ENCODE results near the gene FHIP1A.
"Not testable (repeated sequence)": the region's sequence is repeated elsewhere in the genome, so short reads cannot be mapped to it uniquely, and the experiment has no call there.

The FHIP1A gene

DNA sequence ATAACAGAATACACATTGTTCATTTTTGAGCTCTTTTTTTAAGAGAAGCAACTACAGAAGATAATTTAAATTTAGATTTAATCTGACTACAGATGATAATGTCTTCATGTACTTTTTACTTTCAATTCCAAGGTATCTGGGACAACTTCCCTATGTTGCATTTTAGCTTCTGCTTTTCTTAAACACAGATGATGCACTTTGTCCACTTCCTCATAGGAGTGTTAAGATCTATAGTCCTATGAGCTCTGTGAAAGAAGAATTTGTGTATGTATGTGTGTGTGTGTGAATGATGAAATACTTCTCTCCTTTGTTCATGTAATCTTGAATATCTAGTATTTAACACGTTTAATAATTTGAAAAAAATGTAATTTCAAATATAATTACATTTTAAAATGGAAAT lies 5.3 kb upstream of the FHIP1A start:
- Histone ChIP-seq H3K27ac (ENCODE audit: low read length, poor library complexity, severe bottlenecking) (no peak overlapping the region), H3K4ac (ENCODE audit: low read depth in 1 of 2, low read length in 2 of 2) (no peak overlapping the region), H3K9ac (ENCODE audit: low read length) (no peak overlapping the region), H2BK15ac (ENCODE audit: low read depth, poor library complexity, severe bottlenecking) (no peak overlapping the region), H3K79me1 (replicated peaks; ENCODE audit: low read length, poor library complexity, severe bottlenecking) (no peaks in the 10 kb centered on the region), H4K8ac (ENCODE audit: low read length) (no peak overlapping the region), H3K4me3 (ENCODE audit: insufficient read depth in 1 of 2, low read depth in 1 of 2, low read length in 2 of 2) (no peak overlapping the region), H3K4me2 (ENCODE audit: low read length, poor library complexity, severe bottlenecking) (no peak overlapping the region), H2BK12ac (ENCODE audit: low read length in 2 of 2) (no peak overlapping the region), H2AFZ (ENCODE audit: low read depth, low read length) (no peak overlapping the region), H3K14ac (ENCODE audit: low read length in 2 of 2) (no peak overlapping the region), H2AK5ac (ENCODE audit: low read length, severe bottlenecking) (no peak overlapping the region), H3K18ac (ENCODE audit: low read depth in 1 of 2, low read length in 2 of 2) (no peak overlapping the region), H3K36me3 (ENCODE audit: control insufficient read depth in 1 of 2, insufficient read depth in 2 of 2, low read depth in 1 of 2, low read length in 2 of 2) (no peaks in the 10 kb centered on the region), H3K4me1 (ENCODE audit: control insufficient read depth, insufficient read depth, low read depth, low read length) (peaks cover 6% of the 10 kb centered on the region), H3K27me3 (ENCODE audit: control insufficient read depth in 1 of 2, insufficient read depth in 1 of 2, low read length in 2 of 2) (peaks cover 0 to 17% of the 10 kb centered on the region in 2 experiments), H2BK120ac (ENCODE audit: low read depth, low read length) (no peak overlapping the region), H3K9me3 (ENCODE audit: control insufficient read depth, low read length) (no peaks in the 10 kb centered on the region), H2BK5ac (ENCODE audit: low read depth, low read length, poor library complexity, severe bottlenecking) (no peak overlapping the region), H4K91ac (ENCODE audit: low read length) (no peak overlapping the region), H3K23ac (ENCODE audit: low read length in 2 of 2) (no peak overlapping the region)
- no peak for DNase-seq
- WGBS = no CpG with 5 or more reads among the region's 1 CpG

DNA sequence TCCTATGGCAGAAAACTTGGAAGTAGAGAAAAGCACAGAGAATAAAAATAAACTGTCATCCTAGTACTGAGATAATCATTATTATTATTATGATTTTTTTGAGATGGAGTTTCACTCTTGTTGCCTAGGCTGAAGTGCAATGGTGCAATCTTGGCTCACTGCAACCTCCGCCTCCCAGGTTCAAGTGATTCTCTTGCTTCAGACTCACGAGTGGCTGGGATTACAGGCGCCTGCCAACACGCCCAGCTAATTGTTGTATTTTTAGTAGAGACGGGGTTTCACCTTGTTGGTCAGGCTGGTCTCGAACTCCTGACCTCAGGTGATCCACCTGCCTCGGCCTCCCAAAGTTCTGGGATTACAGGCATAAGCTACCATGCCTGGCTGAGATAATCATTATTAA lies 4.2 kb upstream of the FHIP1A start:
- not testable (repeated sequence) for H2AK5ac ChIP-seq (ENCODE audit: low read length, severe bottlenecking); H3K79me1 ChIP-seq (replicated peaks; ENCODE audit: low read length, poor library complexity, severe bottlenecking); H3K18ac ChIP-seq (ENCODE audit: low read depth in 1 of 2, low read length in 2 of 2); H2BK120ac ChIP-seq (ENCODE audit: low read depth, low read length); H3K23ac ChIP-seq (ENCODE audit: low read length in 2 of 2); H3K4ac ChIP-seq (ENCODE audit: low read depth in 1 of 2, low read length in 2 of 2); H2BK5ac ChIP-seq (ENCODE audit: low read depth, low read length, poor library complexity, severe bottlenecking); H3K4me2 ChIP-seq (ENCODE audit: low read length, poor library complexity, severe bottlenecking); H3K36me3 ChIP-seq (ENCODE audit: control insufficient read depth in 1 of 2, insufficient read depth in 2 of 2, low read depth in 1 of 2, low read length in 2 of 2); H3K14ac ChIP-seq (ENCODE audit: low read length in 2 of 2); H4K8ac ChIP-seq (ENCODE audit: low read length); H3K4me1 ChIP-seq (ENCODE audit: control insufficient read depth, insufficient read depth, low read depth, low read length); H3K9ac ChIP-seq (ENCODE audit: low read length); H2AFZ ChIP-seq (ENCODE audit: low read depth, low read length); DNase-seq; H3K9me3 ChIP-seq (ENCODE audit: control insufficient read depth, low read length); H3K27ac ChIP-seq (ENCODE audit: low read length, poor library complexity, severe bottlenecking); H2BK15ac ChIP-seq (ENCODE audit: low read depth, poor library complexity, severe bottlenecking); H2BK12ac ChIP-seq (ENCODE audit: low read length in 2 of 2); H3K4me3 ChIP-seq (ENCODE audit: insufficient read depth in 1 of 2, low read depth in 1 of 2, low read length in 2 of 2); H4K91ac ChIP-seq (ENCODE audit: low read length)
- WGBS = 97% methylated on average over 5 of the region's 7 CpGs
- peaks cover 0 to 24% of the 10 kb centered on the region in 2 experiments for H3K27me3 ChIP-seq (ENCODE audit: control insufficient read depth in 1 of 2, insufficient read depth in 1 of 2, low read length in 2 of 2)

DNA sequence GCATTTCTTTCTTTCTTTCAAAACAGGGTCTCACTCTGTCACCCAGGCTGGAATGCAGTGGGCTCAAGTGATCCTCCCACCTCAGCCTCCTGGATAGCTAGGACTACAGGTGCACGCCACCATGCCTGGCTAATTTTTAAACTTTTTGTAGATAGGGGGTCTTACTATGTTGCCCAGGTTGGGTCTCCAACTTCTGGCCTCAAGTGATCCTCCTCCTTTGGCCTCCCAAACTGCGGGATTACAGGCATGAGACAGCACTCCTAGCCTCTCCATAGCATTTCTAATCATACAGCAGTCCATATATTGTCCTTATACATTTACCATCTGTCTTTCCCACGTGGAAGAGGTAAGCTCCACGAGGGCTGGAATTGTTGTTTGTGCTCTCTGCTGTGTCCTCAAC lies 2.0 kb upstream of the FHIP1A start:
- Histone ChIP-seq H3K23ac (ENCODE audit: low read length in 2 of 2) (no peak overlapping the region), H2BK15ac (ENCODE audit: low read depth, poor library complexity, severe bottlenecking) (no peak overlapping the region), H3K14ac (ENCODE audit: low read length in 2 of 2) (no peak overlapping the region), H3K79me1 (replicated peaks; ENCODE audit: low read length, poor library complexity, severe bottlenecking) (peaks cover 2% of the 10 kb centered on the region), H3K27ac (ENCODE audit: low read length, poor library complexity, severe bottlenecking) (no peak overlapping the region), H3K4ac (ENCODE audit: low read depth in 1 of 2, low read length in 2 of 2) (no peak overlapping the region), H3K4me1 (ENCODE audit: control insufficient read depth, insufficient read depth, low read depth, low read length) (peaks cover 13% of the 10 kb centered on the region), H3K9ac (ENCODE audit: low read length) (no peak overlapping the region), H2BK12ac (ENCODE audit: low read length in 2 of 2) (no peak overlapping the region), H4K91ac (ENCODE audit: low read length) (no peak overlapping the region), H2BK5ac (ENCODE audit: low read depth, low read length, poor library complexity, severe bottlenecking) (no peak overlapping the region), H3K27me3 (ENCODE audit: control insufficient read depth in 1 of 2, insufficient read depth in 1 of 2, low read length in 2 of 2) (peaks cover 0 to 32% of the 10 kb centered on the region in 2 experiments), H2BK120ac (ENCODE audit: low read depth, low read length) (no peak overlapping the region), H3K4me3 (ENCODE audit: insufficient read depth in 1 of 2, low read depth in 1 of 2, low read length in 2 of 2) (no peak overlapping the region), H3K4me2 (ENCODE audit: low read length, poor library complexity, severe bottlenecking) (no peak overlapping the region), H3K18ac (ENCODE audit: low read depth in 1 of 2, low read length in 2 of 2) (no peak overlapping the region), H2AK5ac (ENCODE audit: low read length, severe bottlenecking) (no peak overlapping the region), H4K8ac (ENCODE audit: low read length) (no peak overlapping the region), H3K36me3 (ENCODE audit: control insufficient read depth in 1 of 2, insufficient read depth in 2 of 2, low read depth in 1 of 2, low read length in 2 of 2) (no peaks in the 10 kb centered on the region), H2AFZ (ENCODE audit: low read depth, low read length) (no peak overlapping the region), H3K9me3 (ENCODE audit: control insufficient read depth, low read length) (no peaks in the 10 kb centered on the region)
- no peak for DNase-seq
- WGBS = 93% methylated on average over 4 of the region's 4 CpGs

DNA sequence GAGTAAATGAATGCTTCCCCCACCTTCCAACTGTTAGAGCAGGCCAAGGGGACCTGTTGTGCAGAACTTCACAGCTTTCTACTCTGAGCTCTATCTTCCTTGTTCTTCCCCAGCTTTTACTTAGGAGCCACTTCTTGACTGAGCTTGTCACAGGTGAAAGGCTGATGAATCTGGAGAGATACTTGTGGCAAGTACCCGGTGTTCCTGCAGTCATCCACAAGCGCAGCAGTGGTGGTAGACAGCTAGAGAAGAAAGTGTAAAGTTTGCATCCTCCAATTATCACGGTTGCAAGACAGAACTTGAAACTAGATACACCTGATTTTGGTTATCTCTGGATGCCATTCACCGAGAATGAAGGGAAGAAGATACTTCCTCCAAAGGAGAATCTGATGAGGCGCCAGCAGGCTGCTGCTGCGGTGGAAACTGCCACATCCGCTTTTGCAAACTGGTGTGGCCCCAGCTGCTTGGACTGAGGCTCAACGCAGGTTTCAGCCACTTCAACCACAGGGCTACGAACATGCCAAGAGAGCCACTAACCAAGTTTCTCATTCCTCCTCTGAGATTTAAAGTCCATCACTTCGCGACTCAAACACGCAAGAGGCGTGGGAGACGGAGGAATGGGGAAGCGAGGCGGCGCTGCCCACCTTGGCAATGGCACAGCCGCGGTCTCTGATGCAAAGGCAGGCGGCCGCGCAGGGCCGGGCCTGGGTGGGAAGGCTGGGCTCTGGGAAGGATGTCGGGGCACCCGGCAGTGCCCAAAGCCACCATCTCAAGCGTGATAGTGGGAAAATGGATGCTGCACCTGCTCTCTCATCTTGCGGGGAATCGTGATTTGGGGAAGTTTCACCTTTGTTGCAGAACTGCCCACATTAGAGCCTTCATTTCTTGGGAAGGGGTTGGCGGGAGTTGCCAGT lies 1.3 kb upstream of the FHIP1A start:
- no peak overlapping the region for H2BK12ac ChIP-seq (ENCODE audit: low read length in 2 of 2)
- peak overlapping the region; percentile 70 to 83 for H3K4me3 ChIP-seq (ENCODE audit: insufficient read depth in 1 of 2, low read depth in 1 of 2, low read length in 2 of 2)
- H4K8ac ChIP-seq (ENCODE audit: low read length) = peak overlapping the region; percentile 24
- H3K4ac ChIP-seq (ENCODE audit: low read depth in 1 of 2, low read length in 2 of 2) = no peak overlapping the region
- H2BK15ac ChIP-seq (ENCODE audit: low read depth, poor library complexity, severe bottlenecking) = no peak overlapping the region
- H2AK5ac ChIP-seq (ENCODE audit: low read length, severe bottlenecking) = no peak overlapping the region
- peaks cover 2% of the 10 kb centered on the region for H3K79me1 ChIP-seq (replicated peaks; ENCODE audit: low read length, poor library complexity, severe bottlenecking)
- no peak overlapping the region for H2BK120ac ChIP-seq (ENCODE audit: low read depth, low read length)
- peaks cover 0 to 32% of the 10 kb centered on the region in 2 experiments for H3K27me3 ChIP-seq (ENCODE audit: control insufficient read depth in 1 of 2, insufficient read depth in 1 of 2, low read length in 2 of 2)
- H3K4me1 ChIP-seq (ENCODE audit: control insufficient read depth, insufficient read depth, low read depth, low read length) = peaks cover 13% of the 10 kb centered on the region
- no peak overlapping the region for H3K18ac ChIP-seq (ENCODE audit: low read depth in 1 of 2, low read length in 2 of 2)
- DNase-seq = peak; percentile 3
- H2AFZ ChIP-seq (ENCODE audit: low read depth, low read length) = no peak overlapping the region
- H3K9ac ChIP-seq (ENCODE audit: low read length) = peak overlapping the region; percentile 73
- no peaks in the 10 kb centered on the region for H3K36me3 ChIP-seq (ENCODE audit: control insufficient read depth in 1 of 2, insufficient read depth in 2 of 2, low read depth in 1 of 2, low read length in 2 of 2)
- no peak overlapping the region for H3K14ac ChIP-seq (ENCODE audit: low read length in 2 of 2)
- no peak overlapping the region for H3K23ac ChIP-seq (ENCODE audit: low read length in 2 of 2)
- H3K9me3 ChIP-seq (ENCODE audit: control insufficient read depth, low read length) = no peaks in the 10 kb centered on the region
- no peak overlapping the region for H3K27ac ChIP-seq (ENCODE audit: low read length, poor library complexity, severe bottlenecking)
- H4K91ac ChIP-seq (ENCODE audit: low read length) = no peak overlapping the region
- WGBS = 25% methylated on average over 28 of the region's 29 CpGs
- no peak overlapping the region for H2BK5ac ChIP-seq (ENCODE audit: low read depth, low read length, poor library complexity, severe bottlenecking)
- H3K4me2 ChIP-seq (ENCODE audit: low read length, poor library complexity, severe bottlenecking) = peak overlapping the region; percentile 71
